HepG2 (cell line): ENCODE measurements around the gene NOTUM.

Experiments
- ADNP ChIP-seq: sonication (generic); formaldehyde crosslinking; IDR thresholded peaks from 2 replicates; pipeline ENCODE4 v1.4.0; 2020; ENCODE audit warnings: missing genetic modification reagents
- CTCF ChIP-seq: sonication (generic); formaldehyde crosslinking; IDR thresholded peaks from 2 replicates; pipeline ENCODE4 v1.5.0; 2020; ENCODE audit warnings: mild to moderate bottlenecking, missing genetic modification reagents, moderate library complexity
- HNF1A ChIP-seq, 2 experiments: sonication (generic) in 1 of 2; formaldehyde crosslinking in 1 of 2; IDR thresholded peaks; 2 replicates each; pipeline versions ENCODE4 v1.4.0 to v1.6.1; 2016 to 2020; ENCODE audit warnings: borderline replicate concordance in 1 of 2, low read depth in 1 of 2, mild to moderate bottlenecking in 1 of 2, missing genetic modification reagents in 1 of 2
- HOXA7 ChIP-seq: sonication (generic); formaldehyde crosslinking; IDR thresholded peaks from 2 replicates; pipeline ENCODE4 v1.8.1; 2022; ENCODE audit warnings: mild to moderate bottlenecking, missing genetic modification reagents, moderate library complexity
- MAZ ChIP-seq, 2 experiments: sonication (generic) in 1 of 2; formaldehyde crosslinking in 1 of 2; IDR thresholded peaks; 2 replicates each; pipeline versions ENCODE4 v1.5.0 to v1.6.1; 2012 to 2020; ENCODE audit warnings: low read depth in 2 of 2, mild to moderate bottlenecking in 2 of 2, borderline replicate concordance in 1 of 2, improper control_type of control experiment in 1 of 2, low read length in 1 of 2, missing genetic modification reagents in 1 of 2, moderate library complexity in 1 of 2
- PTBP1 ChIP-seq: fragments of 200-400 bp; formaldehyde crosslinking; IDR thresholded peaks from 2 replicates; pipeline ENCODE4 v1.6.1; 2018; ENCODE audit warnings: low read length, low read depth; ENCODE audit not compliant: poor library complexity, severe bottlenecking
- SETDB1 ChIP-seq: sonication (generic); formaldehyde crosslinking; IDR thresholded peaks from 2 replicates; pipeline ENCODE4 v1.5.1; 2020; ENCODE audit warnings: missing genetic modification reagents, mild to moderate bottlenecking, borderline replicate concordance
- THYN1 ChIP-seq: sonication (generic); formaldehyde crosslinking; IDR thresholded peaks from 2 replicates; pipeline ENCODE4 v1.8.1; 2023; ENCODE audit warnings: low read depth, mild to moderate bottlenecking, moderate library complexity, missing genetic modification reagents, borderline replicate concordance
- TF ChIP-seq, protein P1 (sequence below): IDR thresholded peaks from 2 replicates; pipeline ENCODE4 v1.6.1; 2016; ENCODE audit warnings: missing genetic modification reagents, missing compliant biosample characterization

DNA sequence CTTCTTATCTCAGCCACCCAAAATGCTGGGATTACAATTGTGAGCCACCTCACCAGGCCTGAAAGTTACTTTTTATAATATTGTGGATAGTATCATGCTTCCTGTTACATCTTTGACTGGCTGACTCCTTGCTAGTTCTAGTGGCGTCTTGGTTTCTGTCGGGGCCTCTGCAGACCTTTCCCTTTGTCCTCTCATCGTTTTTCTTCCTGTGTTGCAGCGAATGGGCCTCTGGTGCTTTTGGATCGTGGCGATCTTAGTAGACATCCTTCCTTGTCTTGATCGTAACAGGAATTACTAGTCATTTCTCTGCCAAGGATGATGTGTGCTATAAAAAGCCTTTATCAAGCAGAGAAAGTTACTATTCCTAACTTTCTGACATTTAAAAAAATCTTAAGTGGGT lies 37.2 kb upstream of the NOTUM start:
- no peak for TF ChIP-seq PTBP1
- TF ChIP-seq CTCF, result no peak
- TF ChIP-seq HNF1A (IDR thresholded peaks at IDR 0.05; ENCODE audit: low read depth), result no peak
- TF ChIP-seq HNF1A (CRISPR knock-in tag; IDR thresholded peaks at IDR 0.05; ENCODE audit: borderline replicate concordance), result no peak
- no peak for TF ChIP-seq SETDB1 (CRISPR knock-in tag)
- no peak for TF ChIP-seq ADNP (CRISPR knock-in tag)
- TF ChIP-seq, protein P1, sequence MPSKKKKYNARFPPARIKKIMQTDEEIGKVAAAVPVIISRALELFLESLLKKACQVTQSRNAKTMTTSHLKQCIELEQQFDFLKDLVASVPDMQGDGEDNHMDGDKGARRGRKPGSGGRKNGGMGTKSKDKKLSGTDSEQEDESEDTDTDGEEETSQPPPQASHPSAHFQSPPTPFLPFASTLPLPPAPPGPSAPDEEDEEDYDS (CRISPR knock-in tag), result no peak
- TF ChIP-seq THYN1 (CRISPR knock-in tag), result no peak
- no peak for TF ChIP-seq HOXA7 (CRISPR knock-in tag)
- no peak for TF ChIP-seq MAZ (IDR thresholded peaks at IDR 0.05; ENCODE audit: borderline replicate concordance, low read depth, low read length)
- no peak for TF ChIP-seq MAZ (CRISPR knock-in tag; IDR thresholded peaks at IDR 0.05; ENCODE audit: low read depth)
